BLaER1 treated with 17β-estradiol and CSF1 and Interleukin-3, amounts not matched to agents 10 nM and 100 nM (cell line): ENCODE data around the gene WT1.
A peak's percentile ranks its signal among the peaks of the same experiment; 100 is the strongest.

Experiments
- H3K27ac ChIP-seq, 11 experiments: shearing (Covaris generic); formaldehyde crosslinking; 2 replicates each; pipeline ENCODE4 v1.8.1; 2022
- H3K27me3 ChIP-seq, 11 experiments: shearing (Covaris generic); formaldehyde crosslinking; 2 replicates each; pipeline ENCODE4 v1.8.1; 2022
- H3K36me3 ChIP-seq, 11 experiments: shearing (Covaris generic); formaldehyde crosslinking; 2 replicates each; pipeline ENCODE4 v1.8.1; 2022
- H3K4me1 ChIP-seq, 10 experiments: shearing (Covaris generic); formaldehyde crosslinking; 2 replicates each; pipeline ENCODE4 v1.8.1; 2022
- H3K4me2 ChIP-seq, 11 experiments: shearing (Covaris generic); formaldehyde crosslinking; 2 replicates each; pipeline ENCODE4 v1.8.1; 2022
- H3K4me3 ChIP-seq, 10 experiments: shearing (Covaris generic); formaldehyde crosslinking; 2 replicates each; pipeline ENCODE4 v1.8.1; 2022
- H3K9ac ChIP-seq, 11 experiments: shearing (Covaris generic); formaldehyde crosslinking; 2 replicates each; pipeline ENCODE4 v1.8.1; 2022
- H3K9me3 ChIP-seq, 11 experiments: shearing (Covaris generic); formaldehyde crosslinking; replicated peaks in 1 of 11; 2 replicates each; pipeline ENCODE4 v1.8.1; 2022
- H4K20me1 ChIP-seq, 11 experiments: shearing (Covaris generic); formaldehyde crosslinking; 2 replicates each; pipeline ENCODE4 v1.8.1; 2022
- Cebpa-rat ChIP-seq, 11 experiments: shearing (Covaris generic); IDR thresholded peaks; 2 replicates each; pipeline ENCODE4 v1.8.1; 2022

Gene WT1

DNA sequence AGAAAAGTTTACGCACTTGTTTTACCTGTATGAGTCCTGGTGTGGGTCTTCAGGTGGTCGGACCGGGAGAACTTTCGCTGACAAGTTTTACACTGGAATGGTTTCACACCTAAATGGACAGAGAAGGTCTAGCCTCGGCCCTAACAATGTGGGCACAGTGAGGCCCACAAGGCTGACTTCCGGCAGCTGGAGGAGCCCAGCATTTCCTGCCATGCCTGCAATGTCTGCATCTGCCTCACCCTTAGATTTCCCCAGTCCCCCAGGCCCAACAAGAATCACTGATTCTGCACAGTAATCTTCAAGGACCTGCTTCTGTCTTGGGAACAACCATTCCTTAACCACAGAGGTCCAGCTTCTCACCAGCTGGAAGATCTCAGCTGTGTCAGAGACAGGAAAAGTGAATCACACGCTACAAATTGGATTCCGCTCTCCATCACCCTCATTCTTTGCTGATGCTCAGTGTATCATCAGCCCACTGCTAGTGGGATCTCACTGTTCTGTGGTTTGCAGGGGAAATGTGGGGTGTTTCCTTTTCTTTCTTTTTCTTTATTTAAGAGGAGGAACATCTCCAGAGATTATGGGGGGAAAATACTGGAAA is 43.3 kb downstream of the WT1 start:
- H3K9me3 ChIP-seq: peaks cover 0 to 3% (median 0%) of the 10 kb centered on the region in 11 experiments; a peak in 1 of 22 replicates
- peak overlapping the region; percentile 50 to 91 (median 78) for H3K4me2 ChIP-seq
- no peaks in the 10 kb centered on the region for H3K27me3 ChIP-seq
- H4K20me1 ChIP-seq: no peaks in the 10 kb centered on the region
- TF ChIP-seq Cebpa-rat (IDR thresholded peaks at IDR 0.05): peak in 3 of 11 experiments; percentile 11 to 44 (median 22); a peak in 1 of 22 replicates
- H3K36me3 ChIP-seq: no peaks in the 10 kb centered on the region
- peaks cover 14 to 100% (median 100%) of the 10 kb centered on the region in 10 experiments for H3K4me1 ChIP-seq
- H3K27ac ChIP-seq: peak overlapping the region in 8 of 11 experiments; percentile 12 to 79 (median 67); a peak in 16 of 22 replicates
- H3K4me3 ChIP-seq: peak overlapping the region in 1 of 10 experiments; percentile 28; a peak in 2 of 20 replicates
- peak overlapping the region in 6 of 11 experiments; percentile 10 to 68 (median 36); a peak in 8 of 22 replicates for H3K9ac ChIP-seq

DNA sequence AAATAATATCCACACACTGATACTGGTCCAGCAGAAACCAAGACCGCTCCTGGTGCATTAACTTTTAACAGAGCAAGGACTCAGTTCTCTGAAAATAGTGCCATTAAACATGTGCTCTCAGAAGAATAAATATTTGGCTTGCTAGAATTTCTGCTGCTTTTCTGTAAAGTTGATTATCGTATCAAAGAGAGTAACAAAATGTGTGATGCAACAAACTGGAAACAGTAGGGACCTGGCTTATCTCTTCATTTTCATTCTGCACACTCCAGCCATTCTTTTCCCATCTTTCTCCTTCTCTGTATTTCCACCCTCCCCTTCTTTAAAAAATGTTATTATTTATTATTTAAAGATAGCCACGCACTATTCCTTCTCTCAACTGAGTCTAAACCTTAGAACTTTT is 43.9 kb downstream of the WT1 start:
- Histone ChIP-seq H3K36me3 (no peaks in the 10 kb centered on the region), H4K20me1 (no peaks in the 10 kb centered on the region), H3K4me2 (peak overlapping the region in 10 of 11 experiments; percentile 55 to 91 (median 80); a peak in 21 of 22 replicates), H3K9ac (peak overlapping the region in 3 of 11 experiments; percentile 37 to 68 (median 50); a peak in 3 of 22 replicates), H3K4me1 (peaks cover 19 to 100% (median 100%) of the 10 kb centered on the region in 10 experiments), H3K4me3 (no peak overlapping the region), H3K27me3 (no peaks in the 10 kb centered on the region), H3K9me3 (no peaks in the 10 kb centered on the region), H3K27ac (peak overlapping the region in 7 of 11 experiments; percentile 57 to 79 (median 75); a peak in 13 of 22 replicates)
- TF ChIP-seq Cebpa-rat (IDR thresholded peaks at IDR 0.05): no peak

DNA sequence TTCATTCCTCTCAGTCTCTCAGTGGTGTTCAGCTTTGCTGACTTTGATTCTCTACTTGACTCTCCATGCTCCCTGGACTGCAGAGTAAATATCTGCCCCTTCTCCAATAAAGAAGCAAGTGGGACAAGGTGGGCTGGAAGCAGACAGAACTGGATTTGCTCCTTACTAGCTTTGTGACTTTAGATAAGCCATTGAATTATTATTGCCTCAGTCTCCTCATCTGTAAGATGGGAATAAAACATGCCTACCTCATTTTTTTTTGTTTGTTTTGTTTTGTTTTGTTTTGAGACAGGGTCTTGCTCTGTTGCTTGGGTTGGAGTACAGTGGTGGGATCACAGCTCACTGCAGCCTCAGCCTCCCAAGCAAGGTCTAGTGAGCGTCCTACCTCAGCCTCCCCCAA is 44.6 kb downstream of the WT1 start:
- H3K4me2 ChIP-seq: peak overlapping the region in 9 of 11 experiments; percentile 6 to 91 (median 83); a peak in 17 of 22 replicates
- H3K4me3 ChIP-seq: no peak overlapping the region
- TF ChIP-seq Cebpa-rat (IDR thresholded peaks at IDR 0.05): no peak
- peak overlapping the region in 1 of 11 experiments; percentile 16; a peak in 1 of 22 replicates for H3K9ac ChIP-seq
- H3K9me3 ChIP-seq: no peaks in the 10 kb centered on the region
- H3K27me3 ChIP-seq: no peaks in the 10 kb centered on the region
- peaks cover 25 to 100% (median 100%) of the 10 kb centered on the region in 10 experiments for H3K4me1 ChIP-seq
- no peaks in the 10 kb centered on the region for H4K20me1 ChIP-seq
- no peaks in the 10 kb centered on the region for H3K36me3 ChIP-seq
- H3K27ac ChIP-seq: peak overlapping the region in 4 of 11 experiments; percentile 75 to 79 (median 78); a peak in 7 of 22 replicates

DNA sequence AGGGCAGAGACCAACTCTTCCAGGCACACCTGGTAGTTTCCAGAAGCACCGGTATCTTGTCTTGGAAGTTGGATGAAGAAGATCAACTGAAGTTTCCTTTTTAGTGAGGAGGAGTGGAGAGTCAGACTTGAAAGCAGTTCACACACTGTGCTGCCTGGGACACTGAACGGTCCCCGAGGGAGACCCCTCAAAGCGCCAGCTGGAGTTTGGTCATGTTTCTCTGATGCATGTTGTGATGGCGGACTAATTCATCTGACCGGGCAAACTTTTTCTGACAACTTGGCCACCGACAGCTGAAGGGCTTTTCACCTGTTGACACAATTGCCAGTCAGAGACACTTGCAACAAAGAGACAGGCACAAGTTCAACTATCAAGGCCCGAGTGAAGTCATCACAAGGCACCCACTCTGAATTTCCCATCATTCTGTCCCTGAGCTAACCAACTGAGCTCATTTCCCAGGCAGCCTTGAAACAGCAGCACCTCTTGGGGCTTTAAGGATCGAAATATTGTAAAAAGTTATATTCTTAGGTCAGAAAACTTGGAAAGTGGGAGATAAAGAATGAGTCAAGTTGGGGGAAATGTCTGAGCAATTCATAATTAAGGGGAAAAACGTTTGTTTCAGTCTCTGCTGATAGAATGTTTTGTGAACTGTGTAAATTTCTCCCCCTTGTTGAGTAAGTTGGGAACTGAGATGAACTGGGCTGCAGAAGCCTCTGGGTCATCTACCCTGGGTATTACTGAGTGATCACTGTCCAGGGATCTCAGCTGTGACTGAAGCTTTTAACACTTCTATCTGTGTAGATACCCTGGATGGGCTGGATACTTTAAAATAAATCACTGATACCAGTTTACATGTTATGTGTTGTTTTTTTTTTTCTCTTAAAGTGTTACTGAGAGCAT is 46.2 kb downstream of the WT1 start:
- no peak for TF ChIP-seq Cebpa-rat (IDR thresholded peaks at IDR 0.05)
- Histone ChIP-seq H3K4me1 (peaks cover 25 to 100% (median 100%) of the 10 kb centered on the region in 10 experiments), H3K27me3 (no peaks in the 10 kb centered on the region), H3K9ac (peak overlapping the region in 3 of 11 experiments; percentile 44 to 62 (median 48); a peak in 4 of 22 replicates), H3K27ac (peak overlapping the region in 4 of 11 experiments; percentile 54 to 78 (median 69); a peak in 7 of 22 replicates), H4K20me1 (no peaks in the 10 kb centered on the region), H3K9me3 (no peaks in the 10 kb centered on the region), H3K4me2 (peak overlapping the region in 9 of 11 experiments; percentile 75 to 91 (median 84); a peak in 19 of 22 replicates), H3K36me3 (peaks cover 0 to 3% (median 0%) of the 10 kb centered on the region in 11 experiments; a peak in 1 of 22 replicates), H3K4me3 (peak overlapping the region in 1 of 10 experiments; percentile 29; a peak in 3 of 20 replicates)

DNA sequence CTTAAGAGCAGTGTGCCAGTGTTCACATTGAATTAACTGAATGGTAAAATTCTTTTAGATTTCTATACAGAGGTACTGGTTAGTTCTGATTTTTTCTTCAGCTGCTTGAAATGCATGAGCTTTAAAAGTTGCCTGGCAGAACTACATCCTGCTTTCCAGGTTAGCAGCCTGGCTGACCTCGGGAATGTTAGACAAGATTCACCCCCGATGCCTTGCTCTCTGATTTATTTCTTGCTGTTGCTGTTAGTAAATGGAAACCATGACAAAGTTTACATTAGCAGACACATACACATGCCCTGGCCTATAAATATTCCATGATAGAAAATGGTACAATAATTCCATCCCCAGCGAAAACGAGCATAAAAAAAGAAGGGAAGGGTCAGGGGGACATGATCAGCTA is 47.0 kb downstream of the WT1 start:
- H3K4me3 ChIP-seq: peak overlapping the region in 1 of 10 experiments; percentile 29; a peak in 3 of 20 replicates
- no peak for TF ChIP-seq Cebpa-rat (IDR thresholded peaks at IDR 0.05)
- no peaks in the 10 kb centered on the region for H3K9me3 ChIP-seq
- H3K36me3 ChIP-seq: peaks cover 0 to 3% (median 0%) of the 10 kb centered on the region in 11 experiments; a peak in 1 of 22 replicates
- H3K4me2 ChIP-seq: peak overlapping the region in 9 of 11 experiments; percentile 75 to 91 (median 84); a peak in 19 of 22 replicates
- no peaks in the 10 kb centered on the region for H3K27me3 ChIP-seq
- H3K4me1 ChIP-seq: peaks cover 25 to 99% (median 96%) of the 10 kb centered on the region in 10 experiments
- H3K27ac ChIP-seq: peak overlapping the region in 4 of 11 experiments; percentile 54 to 78 (median 69); a peak in 6 of 22 replicates
- H4K20me1 ChIP-seq: no peaks in the 10 kb centered on the region
- peak overlapping the region in 3 of 11 experiments; percentile 44 to 62 (median 48); a peak in 4 of 22 replicates for H3K9ac ChIP-seq

- TF ChIP-seq Cebpa-rat (IDR thresholded peaks at IDR 0.05): no peak
- H3K4me1 ChIP-seq: peaks cover 20 to 89% (median 86%) of the 10 kb centered on the region in 10 experiments
- peak overlapping the region in 10 of 11 experiments; percentile 71 to 91 (median 84); a peak in 21 of 22 replicates for H3K4me2 ChIP-seq
- no peaks in the 10 kb centered on the region for H3K9me3 ChIP-seq
- H3K4me3 ChIP-seq: no peak overlapping the region
- H3K27me3 ChIP-seq: no peaks in the 10 kb centered on the region
- H4K20me1 ChIP-seq: no peaks in the 10 kb centered on the region
- peaks cover 0 to 3% (median 0%) of the 10 kb centered on the region in 11 experiments; a peak in 1 of 22 replicates for H3K36me3 ChIP-seq
- peak overlapping the region in 2 of 11 experiments; percentile 8 to 34; a peak in 3 of 22 replicates for H3K9ac ChIP-seq
- H3K27ac ChIP-seq: peak overlapping the region in 4 of 11 experiments; percentile 45 to 78 (median 58); a peak in 8 of 22 replicates
These were observed 47.9 kb downstream of the WT1 start for GRCh38 chr11:32387411-32387810.

DNA sequence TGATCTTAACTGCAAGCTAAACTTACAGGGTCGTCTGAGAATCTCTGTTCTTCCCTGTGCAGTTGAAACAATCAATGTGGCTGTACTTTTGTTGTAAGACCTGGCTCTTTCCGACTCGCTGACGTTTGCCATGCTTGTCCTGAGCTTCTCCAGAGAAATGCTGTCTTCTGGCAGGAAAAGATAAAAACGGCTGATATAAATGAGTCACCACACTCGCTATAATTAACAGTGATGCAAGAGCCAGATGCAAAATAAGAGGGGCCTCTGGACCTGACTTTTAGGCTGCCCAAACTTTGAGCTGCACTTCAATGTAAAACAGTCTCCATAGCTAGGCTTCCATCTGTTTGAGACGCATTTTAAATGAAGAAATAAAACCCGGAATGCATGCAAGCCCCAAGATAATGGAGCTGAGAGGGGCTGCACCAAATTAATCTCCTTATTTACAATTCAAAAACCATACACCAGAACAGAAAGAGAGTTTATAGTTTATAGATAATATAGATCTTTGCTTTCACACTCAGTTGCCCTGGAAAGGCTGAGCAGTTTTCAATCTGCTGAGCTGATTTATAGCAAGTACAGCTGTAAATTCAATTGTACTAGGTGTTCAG is 48.5 kb downstream of the WT1 start:
- H4K20me1 ChIP-seq: no peaks in the 10 kb centered on the region
- peaks cover 0 to 3% (median 0%) of the 10 kb centered on the region in 11 experiments; a peak in 1 of 22 replicates for H3K36me3 ChIP-seq
- TF ChIP-seq Cebpa-rat (IDR thresholded peaks at IDR 0.05): peak in 2 of 11 experiments; percentile 22 to 63; a peak in 3 of 22 replicates
- H3K4me2 ChIP-seq: peak overlapping the region; percentile 36 to 91 (median 83)
- no peaks in the 10 kb centered on the region for H3K9me3 ChIP-seq
- no peaks in the 10 kb centered on the region for H3K27me3 ChIP-seq
- H3K4me3 ChIP-seq: peak overlapping the region in 1 of 10 experiments; percentile 9; a peak in 1 of 20 replicates
- H3K4me1 ChIP-seq: peaks cover 15 to 84% (median 81%) of the 10 kb centered on the region in 10 experiments
- peak overlapping the region in 5 of 11 experiments; percentile 0 to 50 (median 8); a peak in 5 of 22 replicates for H3K9ac ChIP-seq
- peak overlapping the region in 4 of 11 experiments; percentile 45 to 78 (median 58); a peak in 8 of 22 replicates for H3K27ac ChIP-seq

DNA sequence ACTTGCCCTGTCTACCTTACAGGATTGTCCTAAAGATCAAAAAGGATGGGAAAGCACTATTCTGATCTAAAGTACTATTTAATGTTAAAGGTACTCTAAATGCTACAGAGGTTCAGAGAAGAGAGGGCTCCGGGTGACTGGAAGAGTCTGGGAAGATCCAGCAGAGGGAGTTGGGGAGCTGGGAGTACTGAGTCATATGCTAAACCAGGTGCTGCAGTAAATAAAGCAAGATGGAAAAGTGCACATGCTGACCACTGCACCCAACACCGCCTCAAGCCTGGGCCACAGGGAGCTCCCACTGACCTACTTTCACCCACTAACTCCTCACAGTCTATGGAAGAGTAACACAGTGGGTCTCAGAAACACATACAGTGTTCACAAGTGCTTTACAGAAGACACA is 49.3 kb downstream of the WT1 start:
- no peaks in the 10 kb centered on the region for H3K9me3 ChIP-seq
- 0 out of 22 replicates have a peak overlapping the region, but pooled peaks of 2 of the 11 experiments have one; percentile 8 for H3K9ac ChIP-seq
- H3K4me3 ChIP-seq: no peak overlapping the region
- peaks cover 0 to 3% (median 0%) of the 10 kb centered on the region in 11 experiments; a peak in 1 of 22 replicates for H3K36me3 ChIP-seq
- H3K27ac ChIP-seq: peak overlapping the region in 3 of 11 experiments; percentile 47 to 78 (median 57); a peak in 4 of 22 replicates
- peak overlapping the region; percentile 36 to 91 (median 83); a peak in 20 of 22 replicates for H3K4me2 ChIP-seq
- TF ChIP-seq Cebpa-rat (IDR thresholded peaks at IDR 0.05): no peak
- H3K27me3 ChIP-seq: no peaks in the 10 kb centered on the region
- H4K20me1 ChIP-seq: no peaks in the 10 kb centered on the region
- H3K4me1 ChIP-seq: peaks cover 13 to 75% (median 72%) of the 10 kb centered on the region in 10 experiments
